HepG2 (cell line): ENCODE measurements around the gene EPG5. TPM values are rescaled to one million over a fixed set of nuclear protein-coding genes. Genes with fewer than 3 reads are reported as not detected.

Experiments
- ATAC-seq: fragments of 200-7000 bp; cut with Tn5 transposase; 3 replicates; pipeline ENCODE4 v1.9.1; 2020; ENCODE audit warnings: mild to moderate bottlenecking, moderate library complexity
- BruUV-seq: library from RNA; stranded (reverse); fragments of 400-500 nt; replicated peaks from 2 replicates; lab custom pipeline; 2021; lab: Mats Ljungman, UMichigan
- CTCF ChIA-PET: fragments of 300-600 bp; formaldehyde crosslinking; extraction: SDS; loops from one replicate; lab custom pipeline; 2021; ENCODE audit warnings: low total read pairs, inconsistent platforms, low intra/inter-chr PET ratio; lab: Yijun Ruan, JAX
- POLR2A ChIA-PET: fragments of 350-600 bp; sonication (Branson Sonifier 250); formaldehyde crosslinking; loops from one replicate; lab custom pipeline; 2020; ENCODE audit warnings: antibody characterized with exemption, inconsistent platforms; lab: Yijun Ruan, JAX
- DNase-seq: peaks from one replicate; pipeline ENCODE4 v3.0.0-alpha.2; 2015; ENCODE audit warnings: low spot score
- FAIRE-seq: peaks from 3 replicates; lab custom pipeline; 2011; peaks lifted over from hg19 to GRCh38; lab: Jason Lieb, UNC
- H2AFZ ChIP-seq: one replicate; pipeline ENCODE4 v1.6.1; 2011; ENCODE audit warnings: low read length, inconsistent platforms
- H3K27ac ChIP-seq: fragments of 300-600 bp; 3 replicates; pipeline ENCODE4 v1.8.0; 2011; ENCODE audit warnings: mixed run types, mild to moderate bottlenecking, mixed read lengths, low read length, inconsistent platforms; ENCODE audit not compliant: insufficient read depth; ENCODE audit errors: extremely low read length
- H3K27me3 ChIP-seq, 2 experiments: fragments of 200-600 bp in 1 of 2; 2 replicates in 1 of 2; 3 replicates in 1 of 2; pipeline versions ENCODE4 v1.6.0 to v1.8.0; 2011; ENCODE audit warnings: low read length in 2 of 2, mild to moderate bottlenecking in 2 of 2, moderate library complexity in 2 of 2, inconsistent platforms in 1 of 2; ENCODE audit not compliant: insufficient read depth in 2 of 2, control insufficient read depth in 1 of 2
- H3K36me3 ChIP-seq, 2 experiments: fragments of 200-600 bp in 1 of 2; replicated peaks in 1 of 2; 2 replicates in 1 of 2; 3 replicates in 1 of 2; pipeline versions ENCODE4 v1.5.1 to v1.8.0; 2011; ENCODE audit warnings: low read length in 2 of 2, inconsistent platforms in 1 of 2; ENCODE audit not compliant: insufficient read depth in 2 of 2, control insufficient read depth in 1 of 2
- H3K4me1 ChIP-seq: 2 replicates; pipeline ENCODE4 v1.5.1; 2012; ENCODE audit warnings: low read length, inconsistent platforms; ENCODE audit not compliant: insufficient read depth
- H3K4me2 ChIP-seq: 2 replicates; pipeline ENCODE4 v1.6.0; 2011; ENCODE audit warnings: low read depth, low read length, inconsistent platforms
- H3K4me3 ChIP-seq, 3 experiments: fragments of 200-600 bp in 1 of 3; sonication (generic), shearing (Covaris generic) in 1 of 3; replicated peaks in 1 of 3; 2 replicates each; pipeline ENCODE4 v1.5.1; 2011 to 2016; ENCODE audit warnings: low read length in 3 of 3, inconsistent platforms in 2 of 3, low read depth in 2 of 3, mild to moderate bottlenecking in 2 of 3, control low read depth in 1 of 3, mixed read lengths in 1 of 3; ENCODE audit not compliant: insufficient read depth in 1 of 3
- H3K79me2 ChIP-seq: one replicate; pipeline ENCODE4 v1.6.1; 2011; ENCODE audit warnings: low read length, inconsistent platforms; ENCODE audit not compliant: insufficient read depth
- H3K9ac ChIP-seq: 2 replicates; pipeline ENCODE4 v1.6.0; 2011; ENCODE audit warnings: mild to moderate bottlenecking, low read depth, low read length, inconsistent platforms; ENCODE audit not compliant: insufficient read depth
- H3K9me3 ChIP-seq: 2 replicates; pipeline ENCODE4 v1.5.1; 2012; ENCODE audit warnings: mild to moderate bottlenecking, low read length
- H4K20me1 ChIP-seq: 2 replicates; pipeline ENCODE4 v1.6.0; 2011; ENCODE audit warnings: inconsistent platforms, mild to moderate bottlenecking, low read length, moderate library complexity; ENCODE audit not compliant: insufficient read depth
- ELK4 ChIP-seq: sonication (generic); formaldehyde crosslinking; IDR thresholded peaks from 2 replicates; pipeline ENCODE4 v1.9.0; 2021; ENCODE audit warnings: missing genetic modification reagents, borderline replicate concordance
- FOXP4 ChIP-seq: sonication (generic); formaldehyde crosslinking; IDR thresholded peaks from 2 replicates; pipeline ENCODE4 v1.4.0; 2020; ENCODE audit warnings: missing genetic modification reagents
- HBP1 ChIP-seq: IDR thresholded peaks from 2 replicates; pipeline ENCODE4 v1.6.1; 2016; ENCODE audit warnings: low read depth, control low read depth
- IKZF4 ChIP-seq: sonication (generic); formaldehyde crosslinking; IDR thresholded peaks from 2 replicates; pipeline ENCODE4 v1.5.1; 2020; ENCODE audit warnings: borderline replicate concordance, mild to moderate bottlenecking, low read depth, missing genetic modification reagents; ENCODE audit errors: not compliant biosample characterization
- KLF13 ChIP-seq: sonication (generic); formaldehyde crosslinking; IDR thresholded peaks from 2 replicates; pipeline ENCODE4 v1.4.0; 2020; ENCODE audit warnings: mild to moderate bottlenecking, missing genetic modification reagents
- NFIC ChIP-seq: IDR thresholded peaks from 2 replicates; pipeline ENCODE4 v1.6.1; 2012; ENCODE audit warnings: mild to moderate bottlenecking, low read length, inconsistent platforms
- PLRG1 ChIP-seq: fragments of 450-650 bp; conservative IDR thresholded peaks from 2 replicates; pipeline ENCODE4 v1.6.1; 2016
- REPIN1 ChIP-seq: sonication (generic); formaldehyde crosslinking; IDR thresholded peaks from 2 replicates; pipeline ENCODE4 v1.8.0; 2022; ENCODE audit warnings: missing genetic modification reagents, low read depth, mild to moderate bottlenecking, borderline replicate concordance
- TFAP4 ChIP-seq: sonication (generic); IDR thresholded peaks from 2 replicates; pipeline ENCODE4 v1.6.1; 2016; ENCODE audit warnings: low read depth, borderline replicate concordance
- ZBTB7B ChIP-seq: sonication (generic); formaldehyde crosslinking; IDR thresholded peaks from 2 replicates; pipeline ENCODE4 v1.4.0; 2020; ENCODE audit warnings: missing genetic modification reagents
- ZFP82 ChIP-seq: sonication (generic); formaldehyde crosslinking; IDR thresholded peaks from 2 replicates; pipeline ENCODE4 v1.5.1; 2020; ENCODE audit warnings: mild to moderate bottlenecking, missing genetic modification reagents, borderline replicate concordance
- ZNF281 ChIP-seq: sonication (generic); formaldehyde crosslinking; IDR thresholded peaks from 2 replicates; pipeline ENCODE4 v1.4.0; 2020; ENCODE audit warnings: missing genetic modification reagents, borderline replicate concordance
- ZNF484 ChIP-seq: sonication (generic); formaldehyde crosslinking; IDR thresholded peaks from 2 replicates; pipeline ENCODE4 v1.5.1; 2020; ENCODE audit warnings: mild to moderate bottlenecking, low read depth, missing genetic modification reagents, borderline replicate concordance
- ZNF549 ChIP-seq: sonication (generic); formaldehyde crosslinking; IDR thresholded peaks from 2 replicates; pipeline ENCODE4 v1.5.0; 2020; ENCODE audit warnings: missing genetic modification reagents
- ZNF644 ChIP-seq: IDR thresholded peaks from 2 replicates; pipeline ENCODE4 v1.6.1; 2016; ENCODE audit warnings: low read depth
- ZNF703 ChIP-seq: sonication (generic); formaldehyde crosslinking; IDR thresholded peaks from 2 replicates; pipeline ENCODE4 v1.5.1; 2020; ENCODE audit warnings: missing genetic modification reagents, mild to moderate bottlenecking, moderate library complexity, borderline replicate concordance
- ZNF720 ChIP-seq: sonication (generic); formaldehyde crosslinking; IDR thresholded peaks from 2 replicates; pipeline ENCODE4 v1.4.0; 2020; ENCODE audit warnings: missing genetic modification reagents
- ZNF775 ChIP-seq: sonication (generic); formaldehyde crosslinking; IDR thresholded peaks from 2 replicates; pipeline ENCODE4 v1.4.0; 2020; ENCODE audit warnings: missing genetic modification reagents, mild to moderate bottlenecking, moderate library complexity, borderline replicate concordance
- WGBS: methylation state at CpG from one replicate; pipeline ENCODE4 v1.1.6; 2017; ENCODE audit warnings: low lambda C conversion rate; 5-methylcytosine and 5-hydroxymethylcytosine counted together
- in situ Hi-C: cut with HindIII; loops from 2 replicates; pipeline ENCODE4 v1.10.0; 2017; ENCODE audit warnings: low pct_unique_long_range_greater_than_20kb; ENCODE audit not compliant: extremely low pct_ligation_motif_present
- intact Hi-C: fragments of 100-400 bp; cut with micrococcal nuclease; formaldehyde crosslinking; loops from one replicate; pipeline ENCODE4 v1.10.0; 2022; ENCODE audit not compliant: unreplicated experiment
- polyA plus RNA-seq, 8 experiments: library from polyadenylated mRNA; depleted of rRNA in 3 of 8; stranded (reverse) in 7 of 8; unstranded in 1 of 8; fragments of >200 nt; fragmentation: Illumina TruSeq in 4 of 8; extraction: Trizol in 4 of 8; gene quantifications; 2 replicates each; pipeline versions ENCODE4 v1.2.1 to v1.2.3, GENCODE V29; 2011 to 2016; ENCODE audit warnings: low read depth in 4 of 8, missing spikeins in 1 of 8, mixed read lengths in 1 of 8; ENCODE audit not compliant: insufficient read depth in 1 of 8
- total RNA-seq, 5 experiments: library from RNA; depleted of rRNA; stranded (reverse); fragments of >200 nt; fragmentation: Illumina TruSeq; extraction: Trizol; gene quantifications; 2 replicates each; pipeline ENCODE4 v1.2.3, GENCODE V29; 2016; ENCODE audit warnings: low read depth in 1 of 5

Gene EPG5
- total and polyA plus RNA-seq, 2 of the 13 experiments (the other 11 are each of a cell fraction or from before 2014, with no cell fraction given), result 6.7 to 9.3 TPM

GRCh38 chr18:45991788-45992187, 24.7 kb upstream of the EPG5 start:
- Histone ChIP-seq H3K4me1 (no peaks in the 10 kb centered on the region), H3K27me3 (no peaks in the 10 kb centered on the region), H4K20me1 (no peaks in the 10 kb centered on the region), H3K27ac (no peak overlapping the region), H3K9me3 (no peaks in the 10 kb centered on the region), H3K4me2 (no peak overlapping the region), H3K79me2 (no peaks in the 10 kb centered on the region), H2AFZ (no peak overlapping the region), H3K4me3 (no peak overlapping the region), H3K36me3 (no peaks in the 10 kb centered on the region), H3K9ac (no peak overlapping the region)
- in situ Hi-C loops, result no loop called here
- no TSS peak for BruUV-seq
- no peak for ATAC-seq
- DNase-seq, result no peak
- intact Hi-C loops, result no loop called here
- FAIRE-seq, result no peak
- POLR2A ChIA-PET, result no interaction called here
- 67% methylated on average over 3 of the region's 3 CpGs for WGBS
- CTCF ChIA-PET, result no interaction called here
- no peak for TF ChIP-seq ZFP82 (CRISPR knock-in tag)
- no peak for TF ChIP-seq ZNF644
- no peak for TF ChIP-seq ZNF484 (CRISPR knock-in tag)
- no peak for TF ChIP-seq ZBTB7B
- TF ChIP-seq ELK4 (CRISPR knock-in tag), result no peak
- TF ChIP-seq ZNF775 (CRISPR knock-in tag), result no peak
- no peak for TF ChIP-seq ZNF720
- no peak for TF ChIP-seq TFAP4
- no peak for TF ChIP-seq HBP1
- TF ChIP-seq ZNF549 (CRISPR knock-in tag), result no peak
- no peak for TF ChIP-seq NFIC
- TF ChIP-seq ZNF281, result no peak
- TF ChIP-seq PLRG1, result no peak
- TF ChIP-seq REPIN1 (CRISPR knock-in tag), result no peak
- no peak for TF ChIP-seq KLF13 (CRISPR knock-in tag)
- TF ChIP-seq ZNF703 (CRISPR knock-in tag), result no peak
- TF ChIP-seq IKZF4 (CRISPR knock-in tag), result no peak
- TF ChIP-seq FOXP4 (CRISPR knock-in tag), result no peak
